ENCODE results near the gene WNT3A. TPM values are rescaled to one million over a fixed set of nuclear protein-coding genes. Genes with fewer than 3 reads are reported as not detected.
A peak's percentile ranks its signal among the peaks of the same experiment; 100 is the strongest.

The WNT3A gene
- total RNA-seq, 1 experiment from 2014 or later: not detected

- DNase-seq (ENCODE audit: low spot score): no peak
These were observed 77.5 kb downstream of the WNT3A start for GRCh38 chr1:228084325-228084724.

- no peak for DNase-seq (ENCODE audit: low spot score)
These were observed 78.0 kb downstream of the WNT3A start for GRCh38 chr1:228084797-228085196.

- no peak for DNase-seq (ENCODE audit: low spot score)
These were observed 78.6 kb downstream of the WNT3A start for GRCh38 chr1:228085287-228085951.

GRCh38 chr1:228087771-228088251, 81.0 kb downstream of the WNT3A start:
- DNase-seq (ENCODE audit: low spot score): peak; percentile 48

GRCh38 chr1:228088586-228089498, 82.0 kb downstream of the WNT3A start:
- DNase-seq (ENCODE audit: low spot score): no peak

- no peak for DNase-seq (ENCODE audit: low spot score)
These were observed 83.0 kb downstream of the WNT3A start for GRCh38 chr1:228089519-228090380.

- no peak for DNase-seq (ENCODE audit: low spot score)
These were observed 83.8 kb downstream of the WNT3A start for GRCh38 chr1:228090613-228091081.

- DNase-seq (ENCODE audit: low spot score): no peak
These were observed 84.3 kb downstream of the WNT3A start for GRCh38 chr1:228091084-228091483.

- DNase-seq (ENCODE audit: low spot score): no peak
These were observed 85.7 kb downstream of the WNT3A start for GRCh38 chr1:228092342-228093049.

GRCh38 chr1:228093050-228093906, 86.5 kb downstream of the WNT3A start:
- no peak for DNase-seq (ENCODE audit: low spot score)

GRCh38 chr1:228094432-228095016, 87.7 kb downstream of the WNT3A start:
- DNase-seq (ENCODE audit: low spot score): no peak

- no peak for DNase-seq (ENCODE audit: low spot score)
These were observed 88.4 kb downstream of the WNT3A start for GRCh38 chr1:228095161-228095560.

- no peak for DNase-seq (ENCODE audit: low spot score)
These were observed 89.1 kb downstream of the WNT3A start for GRCh38 chr1:228095938-228096337.

- DNase-seq (ENCODE audit: low spot score): no peak
These were observed 89.9 kb downstream of the WNT3A start for GRCh38 chr1:228096416-228097332.

- DNase-seq (ENCODE audit: low spot score): no peak
These were observed 90.7 kb downstream of the WNT3A start for GRCh38 chr1:228097333-228098081.

- DNase-seq (ENCODE audit: low spot score): peak; percentile 4
These were observed 91.6 kb downstream of the WNT3A start for GRCh38 chr1:228098323-228098931.

GRCh38 chr1:228099331-228099732, 92.5 kb downstream of the WNT3A start:
- DNase-seq (ENCODE audit: low spot score): no peak
